Loucy (cell line): ENCODE measurements around the gene GOT1.

Source experiments
- H2AFZ ChIP-seq: fragments of 200-600 bp; sonication (generic); 2 replicates; pipeline ENCODE4 v1.6.0; 2016; ENCODE audit warnings: antibody characterized with exemption, mild to moderate bottlenecking, low read length, moderate library complexity
- H3F3A ChIP-seq: fragments of 200-600 bp; 2 replicates; pipeline ENCODE4 v1.6.0; 2016; ENCODE audit warnings: antibody characterized with exemption, low read depth, mild to moderate bottlenecking
- H3K27me3 ChIP-seq: fragments of 200-600 bp; sonication (generic); 2 replicates; pipeline ENCODE4 v1.6.1; 2014; ENCODE audit warnings: low read length, mild to moderate bottlenecking; ENCODE audit not compliant: insufficient read depth, poor library complexity, severe bottlenecking
- H3K36me3 ChIP-seq: fragments of 200-600 bp; sonication (generic); 2 replicates; pipeline ENCODE4 v1.6.1; 2016; ENCODE audit warnings: low read length; ENCODE audit not compliant: insufficient read depth
- H3K4me1 ChIP-seq: fragments of 200-600 bp; sonication (generic); 2 replicates; pipeline ENCODE4 v1.5.1; 2014; ENCODE audit warnings: low read length, mild to moderate bottlenecking; ENCODE audit not compliant: insufficient read depth, poor library complexity, severe bottlenecking
- H3K4me2 ChIP-seq: fragments of 200-600 bp; sonication (generic); 2 replicates; pipeline ENCODE4 v1.6.0; 2014; ENCODE audit warnings: antibody characterized with exemption, low read length, low read depth, mild to moderate bottlenecking; ENCODE audit not compliant: poor library complexity, severe bottlenecking
- H3K4me3 ChIP-seq: fragments of 200-600 bp; sonication (generic); 2 replicates; pipeline ENCODE4 v1.5.1; 2014; ENCODE audit warnings: low read length, mild to moderate bottlenecking, mixed read lengths; ENCODE audit not compliant: poor library complexity, severe bottlenecking
- H3K79me2 ChIP-seq: fragments of 200-600 bp; sonication (generic); 2 replicates; pipeline ENCODE4 v1.6.1; 2014; ENCODE audit warnings: low read length; ENCODE audit not compliant: insufficient read depth
- H3K9ac ChIP-seq: fragments of 200-600 bp; sonication (generic); 2 replicates; pipeline ENCODE4 v1.6.0; 2014; ENCODE audit warnings: mild to moderate bottlenecking, low read depth, low read length, moderate library complexity; ENCODE audit not compliant: poor library complexity, severe bottlenecking
- H3K9me2 ChIP-seq: fragments of 200-600 bp; sonication (generic); replicated peaks from 2 replicates; pipeline ENCODE4 v1.6.1; 2016; ENCODE audit warnings: low read depth, low read length, mixed read lengths
- H3K9me3 ChIP-seq: fragments of 200-600 bp; sonication (generic); 2 replicates; pipeline ENCODE4 v1.6.1; 2014; ENCODE audit warnings: mild to moderate bottlenecking, antibody characterized with exemption, low read length, low read depth; ENCODE audit not compliant: insufficient read depth
- H4K20me1 ChIP-seq: fragments of 200-600 bp; sonication (generic); 2 replicates; pipeline ENCODE4 v1.6.0; 2014; ENCODE audit warnings: antibody characterized with exemption, low read length, mild to moderate bottlenecking; ENCODE audit not compliant: insufficient read depth, poor library complexity, severe bottlenecking
- EZH2phosphoT487 ChIP-seq: fragments of 200-600 bp; IDR thresholded peaks from 2 replicates; pipeline ENCODE4 v1.6.1; 2018; ENCODE audit warnings: antibody characterized with exemption, mild to moderate bottlenecking, moderate library complexity, borderline replicate concordance
- TF ChIP-seq, protein P1 (sequence below): fragments of 200-600 bp; sonication (generic); conservative IDR thresholded peaks from 2 replicates; pipeline ENCODE4 v1.5.1; 2014; ENCODE audit warnings: mild to moderate bottlenecking, antibody characterized with exemption, low read length

GOT1 gene

DNA sequence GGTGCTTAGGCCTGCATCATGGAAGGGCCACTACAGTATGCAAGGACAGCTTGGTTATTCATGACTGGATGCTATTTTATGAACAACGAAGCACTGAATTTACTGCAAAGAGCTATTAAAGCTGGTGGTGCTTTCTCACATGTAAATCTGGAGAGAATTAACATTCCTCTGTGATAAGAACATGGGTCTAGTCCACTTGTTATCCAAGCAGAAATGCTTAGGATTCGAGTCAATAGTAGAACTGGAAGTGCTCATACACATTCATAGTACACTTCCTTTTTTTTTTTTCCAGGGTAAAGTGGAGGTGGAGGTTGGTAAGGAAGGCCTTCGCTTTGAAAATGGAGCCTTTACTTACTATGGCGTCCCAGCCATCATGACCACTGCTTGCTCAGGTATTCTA lies 66.3 kb downstream of the GOT1 start:
- Histone ChIP-seq H3K9me2 (no peaks in the 10 kb centered on the region), H3K27me3 (no peaks in the 10 kb centered on the region), H3K9me3 (no peaks in the 10 kb centered on the region), H3F3A (no peaks in the 10 kb centered on the region), H3K9ac (no peak overlapping the region), H3K36me3 (no peaks in the 10 kb centered on the region), H3K4me2 (no peak overlapping the region), H4K20me1 (no peaks in the 10 kb centered on the region), H3K4me1 (no peaks in the 10 kb centered on the region), H3K4me3 (no peak overlapping the region), H2AFZ (no peak overlapping the region), H3K79me2 (no peaks in the 10 kb centered on the region)
- TF ChIP-seq EZH2phosphoT487: no peak
- TF ChIP-seq, protein P1, sequence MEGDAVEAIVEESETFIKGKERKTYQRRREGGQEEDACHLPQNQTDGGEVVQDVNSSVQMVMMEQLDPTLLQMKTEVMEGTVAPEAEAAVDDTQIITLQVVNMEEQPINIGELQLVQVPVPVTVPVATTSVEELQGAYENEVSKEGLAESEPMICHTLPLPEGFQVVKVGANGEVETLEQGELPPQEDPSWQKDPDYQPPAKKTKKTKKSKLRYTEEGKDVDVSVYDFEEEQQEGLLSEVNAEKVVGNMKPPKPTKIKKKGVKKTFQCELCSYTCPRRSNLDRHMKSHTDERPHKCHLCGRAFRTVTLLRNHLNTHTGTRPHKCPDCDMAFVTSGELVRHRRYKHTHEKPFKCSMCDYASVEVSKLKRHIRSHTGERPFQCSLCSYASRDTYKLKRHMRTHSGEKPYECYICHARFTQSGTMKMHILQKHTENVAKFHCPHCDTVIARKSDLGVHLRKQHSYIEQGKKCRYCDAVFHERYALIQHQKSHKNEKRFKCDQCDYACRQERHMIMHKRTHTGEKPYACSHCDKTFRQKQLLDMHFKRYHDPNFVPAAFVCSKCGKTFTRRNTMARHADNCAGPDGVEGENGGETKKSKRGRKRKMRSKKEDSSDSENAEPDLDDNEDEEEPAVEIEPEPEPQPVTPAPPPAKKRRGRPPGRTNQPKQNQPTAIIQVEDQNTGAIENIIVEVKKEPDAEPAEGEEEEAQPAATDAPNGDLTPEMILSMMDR: no peak

GRCh38 chr10:99360934-99361333 lies 69.5 kb downstream of the GOT1 start:
- no peaks in the 10 kb centered on the region for H3K9me3 ChIP-seq
- H3K4me2 ChIP-seq: no peak overlapping the region
- peak overlapping the region; percentile 61; the same call in 1 of the 2 replicates for H2AFZ ChIP-seq
- no peak overlapping the region for H3K9ac ChIP-seq
- no peaks in the 10 kb centered on the region for H3K36me3 ChIP-seq
- TF ChIP-seq EZH2phosphoT487: no peak
- TF ChIP-seq, protein P1: no peak
- H3K27me3 ChIP-seq: no peaks in the 10 kb centered on the region
- no peaks in the 10 kb centered on the region for H3K9me2 ChIP-seq
- no peaks in the 10 kb centered on the region for H3F3A ChIP-seq
- H4K20me1 ChIP-seq: no peaks in the 10 kb centered on the region
- H3K4me3 ChIP-seq: no peak overlapping the region
- no peaks in the 10 kb centered on the region for H3K79me2 ChIP-seq
- H3K4me1 ChIP-seq: no peaks in the 10 kb centered on the region

DNA sequence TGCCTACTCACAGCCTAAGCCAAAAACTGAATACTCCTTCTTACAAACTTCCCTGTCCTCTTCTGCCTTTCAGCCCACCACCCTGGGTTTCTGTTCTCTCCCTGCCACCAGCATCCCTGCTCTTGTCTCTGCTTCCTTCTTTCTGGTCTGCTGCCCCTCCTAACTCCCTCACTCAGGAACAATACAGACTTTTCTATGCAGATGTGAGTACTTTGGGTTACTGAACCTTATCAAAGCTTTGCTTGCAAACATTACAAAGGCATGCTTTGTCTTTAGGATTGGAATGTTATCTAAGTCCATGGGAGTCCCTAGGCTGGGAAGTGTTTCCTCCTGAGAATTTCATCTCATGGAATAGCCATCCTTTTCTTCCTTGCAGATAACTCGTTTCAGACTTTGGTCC lies 72.3 kb downstream of the GOT1 start:
- Histone ChIP-seq H3K9me2 (no peaks in the 10 kb centered on the region), H3K4me3 (no peak overlapping the region), H2AFZ (no peak overlapping the region)

More for the DNA sequence above, 72.3 kb downstream of the GOT1 start:
- TF ChIP-seq, protein P1: no peak
- no peak for TF ChIP-seq EZH2phosphoT487
- Histone ChIP-seq H3F3A (no peaks in the 10 kb centered on the region), H3K4me2 (no peak overlapping the region), H3K4me1 (no peaks in the 10 kb centered on the region), H3K9me3 (no peaks in the 10 kb centered on the region), H4K20me1 (no peaks in the 10 kb centered on the region), H3K27me3 (no peaks in the 10 kb centered on the region), H3K9ac (no peak overlapping the region), H3K79me2 (no peaks in the 10 kb centered on the region), H3K36me3 (no peaks in the 10 kb centered on the region)
